ENCODE results near the gene SRPK3.

- TF ChIP-seq CTCF (conservative IDR thresholded peaks at IDR 0.05) (no peak), EZH2 (IDR thresholded peaks at IDR 0.05; ENCODE audit: low read depth) (no peak)
These were observed 31.4 kb downstream of the SRPK3 start for GRCh38 chrX:153812220-153812619.

Measured in PC-9 (cell line).